Lower leg skin (tissue), 4 donors: ENCODE measurements around the gene MAST4. TPM values are rescaled to one million over a fixed set of nuclear protein-coding genes. Genes with fewer than 3 reads are reported as not detected.
A peak's percentile ranks its signal among the peaks of the same experiment; 100 is the strongest.

Source experiments
- DNase-seq, 2 donors: peaks; one replicate each; pipeline ENCODE4 v3.0.0-alpha.2; 2019; ENCODE audit warnings: low spot score in 2 of 2
- H3K4me3 ChIP-seq: fragments of 200-600 bp; sonication (generic); 2 replicates; pipeline ENCODE4 v1.5.1; 2017; ENCODE audit warnings: mild to moderate bottlenecking, low read depth; ENCODE audit not compliant: poor library complexity, severe bottlenecking
- CTCF ChIP-seq, 3 donors: fragments of 450-650 bp; IDR thresholded peaks; one replicate each; pipeline ENCODE4 v1.5.1; 2016; ENCODE audit warnings: antibody characterized with exemption in 3 of 3, mild to moderate bottlenecking in 3 of 3, moderate library complexity in 2 of 3
- POLR2A ChIP-seq, 2 donors: fragments of 450-650 bp; IDR thresholded peaks; one replicate each; pipeline ENCODE4 v1.6.1; 2016 to 2017; ENCODE audit warnings: antibody characterized with exemption in 2 of 2, mild to moderate bottlenecking in 1 of 2, moderate library complexity in 1 of 2
- WGBS, 2 donors: methylation state at CpG; one replicate each; pipeline ENCODE4 v1.1.5; 2018; 5-methylcytosine and 5-hydroxymethylcytosine counted together
- intact Hi-C: fragments of 100-400 bp; cut with DNase I; formaldehyde crosslinking; loops from one replicate; pipeline ENCODE4 v1.15.0; 2023; ENCODE audit warnings: low total_unique reads
- total RNA-seq, 4 donors: library from RNA; depleted of rRNA; stranded (reverse); fragments of >200 nt; gene quantifications; one replicate each; pipeline ENCODE4 v1.1.0, GENCODE V29; 2016

MAST4 gene
- total RNA-seq, 4 donors from 2014 or later = 49.0 to 109 (median 55.5) TPM

DNA sequence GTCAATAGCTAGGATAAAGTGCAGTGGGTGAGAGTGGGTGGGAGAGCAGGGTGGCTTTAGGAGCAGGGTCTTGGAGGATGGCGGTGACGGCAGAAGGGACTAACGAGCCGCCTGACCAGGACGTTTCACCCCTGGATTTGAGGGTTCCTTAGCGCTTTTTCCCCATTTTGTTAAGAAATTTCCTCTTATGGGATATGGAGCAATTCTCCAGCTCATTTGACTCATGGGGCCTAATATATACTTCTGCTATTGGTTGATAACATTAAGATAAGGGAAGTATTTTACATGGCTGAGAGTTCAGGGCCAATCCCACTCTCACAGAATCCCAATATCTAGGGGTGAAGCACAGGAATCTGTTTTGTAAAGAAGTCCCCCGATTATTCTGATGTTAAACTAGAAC is 582.8 kb downstream of the MAST4 start:
- TF ChIP-seq CTCF (IDR thresholded peaks at IDR 0.05) (no peak), POLR2A (IDR thresholded peaks at IDR 0.05) (no peak)
- WGBS, 2 donors = 97 to 98% methylated on average over 7 of the region's 7 CpGs
- intact Hi-C loops = no loop called here

GRCh38 chr5:67179697-67180361 is 583.6 kb downstream of the MAST4 start:
- 86 to 89% methylated on average over 5 of the region's 5 CpGs for WGBS, 2 donors
- H3K4me3 ChIP-seq = no peak overlapping the region
- TF ChIP-seq CTCF (IDR thresholded peaks at IDR 0.05) (no peak), POLR2A (IDR thresholded peaks at IDR 0.05) (no peak)
- intact Hi-C loops = no loop called here
- no peak for DNase-seq

More for the DNA sequence above, 582.8 kb downstream of the MAST4 start:
- no peak for DNase-seq
- H3K4me3 ChIP-seq = no peak overlapping the region

DNA sequence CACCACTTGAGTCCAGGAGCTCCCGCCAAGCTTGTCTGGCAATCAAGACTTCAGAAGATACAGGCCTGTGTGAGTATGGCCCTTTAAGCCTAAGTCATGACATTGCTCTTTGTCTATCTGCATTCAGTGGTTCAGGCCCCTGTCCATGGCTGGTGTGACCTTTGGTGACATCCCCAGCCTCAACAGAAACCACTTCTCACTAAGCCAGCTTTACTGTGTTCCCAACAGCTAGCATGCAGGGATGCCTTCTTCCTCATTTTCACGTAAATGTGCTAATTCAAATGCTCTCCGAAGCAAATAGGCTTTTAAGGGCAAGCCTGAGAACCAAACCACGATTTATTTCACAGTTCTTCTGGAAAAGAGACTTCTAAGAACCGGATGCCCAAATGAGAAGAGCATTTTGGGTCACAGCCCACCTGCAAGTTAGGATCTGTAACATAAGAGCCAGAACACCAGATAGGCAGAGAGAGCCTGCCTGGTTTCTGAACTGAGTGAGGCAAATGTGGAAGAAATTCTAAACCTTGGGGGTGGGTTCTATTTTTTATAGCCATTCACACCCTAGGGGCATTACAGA is 585.5 kb downstream of the MAST4 start:
- intact Hi-C loops = no loop called here
- H3K4me3 ChIP-seq = no peak overlapping the region
- TF ChIP-seq CTCF (IDR thresholded peaks at IDR 0.05) (no peak), POLR2A (IDR thresholded peaks at IDR 0.05) (no peak)
- DNase-seq = no peak
- WGBS, 2 donors = 57 to 60% methylated on average over 5 of the region's 5 CpGs

DNA sequence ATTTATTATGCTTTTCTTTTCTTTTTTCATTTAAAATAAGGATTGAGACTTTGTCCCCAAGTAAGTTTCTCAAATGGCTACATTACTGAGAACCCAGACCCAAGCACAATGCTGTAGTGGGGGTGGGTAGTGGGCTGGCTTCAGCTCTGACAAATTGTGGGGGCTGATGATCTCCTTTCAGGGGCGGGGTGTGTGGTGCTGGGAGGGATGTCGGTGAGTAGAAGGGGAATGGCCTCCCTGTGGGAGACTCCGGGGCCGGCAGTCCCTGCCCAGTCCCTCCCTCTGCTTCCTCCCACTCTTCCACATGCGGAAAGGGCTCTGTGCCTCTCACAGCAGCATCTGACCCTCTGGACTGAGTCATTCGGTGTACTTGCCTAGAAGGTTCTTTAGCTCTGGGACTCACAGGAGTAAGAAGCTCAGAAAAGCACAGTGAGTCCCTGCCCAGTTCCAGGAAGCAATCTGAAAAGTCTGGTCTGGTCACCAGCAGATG is 586.2 kb downstream of the MAST4 start:
- H3K4me3 ChIP-seq = no peak overlapping the region
- TF ChIP-seq POLR2A (IDR thresholded peaks at IDR 0.05) (no peak), CTCF (IDR thresholded peaks at IDR 0.05) (no peak)
- DNase-seq = peak; percentile 68 to 89
- intact Hi-C loops = no loop called here
- 27 to 31% methylated on average over 6 of the region's 6 CpGs for whole genome bisulfite sequencing, 2 donors

DNA sequence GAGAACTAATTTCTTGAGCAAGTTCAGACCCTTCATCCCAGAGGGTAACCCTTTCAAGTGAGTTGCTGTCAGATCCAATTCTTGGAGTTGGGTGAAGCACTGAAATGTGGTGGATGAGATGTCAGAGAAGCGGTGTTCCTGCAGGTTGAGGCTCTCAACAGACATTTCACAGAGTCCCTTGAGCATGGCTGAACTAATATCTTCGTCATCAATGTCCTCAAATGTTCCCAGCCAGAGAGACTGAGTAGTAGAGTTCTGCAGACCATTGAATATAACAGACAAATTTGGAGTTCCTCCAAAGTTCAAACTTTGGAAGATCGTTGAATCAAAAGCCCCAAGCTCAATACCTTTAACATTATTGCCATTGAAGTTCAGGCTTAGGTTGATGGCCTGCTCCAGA is 587.7 kb downstream of the MAST4 start:
- TF ChIP-seq POLR2A (IDR thresholded peaks at IDR 0.05) (no peak), CTCF (IDR thresholded peaks at IDR 0.05) (no peak)
- no peak overlapping the region for H3K4me3 ChIP-seq
- 94 to 100% methylated on average over 3 of the region's 3 CpGs for WGBS, 2 donors
- intact Hi-C loops = no loop called here
- no peak for DNase-seq
